BE2C (cell line): ENCODE measurements around the gene POU4F1.

ENCODE experiments used
- DNase-seq: peaks from one replicate; pipeline ENCODE4 v3.0.0-alpha.2; 2020
- H3K27me3 ChIP-seq: fragments of 250-450 bp; sonication (Bioruptor Pico); 2 replicates; pipeline ENCODE4 v1.5.1; 2020; ENCODE audit warnings: mild to moderate bottlenecking
- H3K36me3 ChIP-seq: fragments of 250-450 bp; sonication (Bioruptor Pico); 2 replicates; pipeline ENCODE4 v1.5.1; 2020; ENCODE audit warnings: mild to moderate bottlenecking
- H3K4me1 ChIP-seq: fragments of 250-450 bp; sonication (Bioruptor Pico); 2 replicates; pipeline ENCODE4 v1.5.1; 2020
- H3K4me3 ChIP-seq: 2 replicates; pipeline ENCODE4 v1.5.1; 2011; ENCODE audit warnings: low read depth, low read length
- H3K9me3 ChIP-seq: fragments of 250-450 bp; sonication (Bioruptor Pico); 2 replicates; pipeline ENCODE4 v1.5.1; 2020
- CTCF ChIP-seq: IDR thresholded peaks from 2 replicates; pipeline ENCODE4 v1.5.1; 2012; ENCODE audit warnings: mild to moderate bottlenecking, low read depth, low read length

Gene POU4F1

DNA sequence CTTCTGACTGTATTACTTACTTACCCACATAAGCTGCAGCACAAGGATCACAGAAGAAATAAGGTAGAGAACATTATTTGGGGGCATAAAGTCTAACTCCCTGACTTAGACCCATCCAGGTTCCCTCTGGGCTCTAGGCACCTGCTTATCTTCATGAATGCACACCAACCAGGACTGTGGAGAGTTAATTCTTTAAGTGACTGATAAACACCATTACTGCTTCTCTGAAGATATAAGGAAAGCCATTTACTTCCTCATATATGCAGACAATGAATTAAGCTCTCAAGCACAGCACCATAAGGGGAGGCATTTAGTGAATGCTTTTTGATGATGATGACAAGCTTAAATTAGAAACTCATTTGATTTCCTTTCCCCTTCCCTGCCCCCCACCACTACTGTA lies 33.1 kb upstream of the POU4F1 start:
- Histone ChIP-seq H3K4me1 (no peaks in the 10 kb centered on the region), H3K9me3 (no peaks in the 10 kb centered on the region), H3K27me3 (no peaks in the 10 kb centered on the region), H3K36me3 (peaks cover 58% of the 10 kb centered on the region), H3K4me3 (no peak overlapping the region)
- no peak for TF ChIP-seq CTCF
- DNase-seq, result no peak

DNA sequence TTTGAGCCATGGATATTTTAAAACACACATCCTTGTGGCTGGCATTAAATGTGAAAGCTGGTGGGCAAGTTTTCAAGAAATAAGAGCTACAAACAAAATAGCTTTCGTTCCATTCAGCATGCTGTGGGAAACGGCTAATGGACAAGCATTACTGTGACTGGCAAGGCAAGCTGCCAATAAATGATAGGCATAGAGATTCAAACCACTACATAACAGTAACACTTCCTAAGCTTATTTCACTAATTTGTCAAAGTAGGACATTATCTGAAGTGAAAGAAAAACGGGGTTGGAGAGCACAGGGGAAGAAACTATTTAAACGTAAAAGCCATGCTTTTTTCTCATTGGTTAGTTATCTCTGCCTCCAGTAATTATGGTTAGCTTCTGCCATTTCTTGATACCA lies 29.6 kb upstream of the POU4F1 start:
- Histone ChIP-seq H3K27me3 (no peaks in the 10 kb centered on the region), H3K36me3 (peaks cover 46% of the 10 kb centered on the region), H3K4me1 (no peaks in the 10 kb centered on the region), H3K4me3 (no peak overlapping the region), H3K9me3 (no peaks in the 10 kb centered on the region)
- no peak for DNase-seq
- no peak for TF ChIP-seq CTCF

DNA sequence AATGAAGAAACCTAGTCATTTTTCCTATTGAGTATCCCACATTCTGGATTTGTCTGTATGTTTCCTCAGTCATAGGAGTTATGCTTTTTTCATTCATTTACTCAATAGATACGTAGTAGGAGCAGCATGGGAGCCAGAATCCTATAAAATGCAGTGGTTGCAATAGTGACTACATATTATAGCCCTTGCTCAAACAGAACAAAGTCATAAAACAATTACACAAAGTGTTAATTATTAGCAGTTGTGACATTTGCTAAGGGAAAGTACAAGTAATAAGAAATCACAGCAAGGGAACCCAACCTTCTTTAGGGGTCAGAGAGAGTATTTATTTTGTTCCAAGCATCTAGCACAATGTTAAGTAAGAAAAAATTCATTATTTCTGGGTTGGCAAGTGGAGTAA lies 27.7 kb upstream of the POU4F1 start:
- no peak overlapping the region for H3K4me3 ChIP-seq
- TF ChIP-seq CTCF, result no peak
- no peaks in the 10 kb centered on the region for H3K27me3 ChIP-seq
- H3K36me3 ChIP-seq, result peaks cover 34% of the 10 kb centered on the region
- H3K4me1 ChIP-seq, result no peaks in the 10 kb centered on the region
- H3K9me3 ChIP-seq, result no peaks in the 10 kb centered on the region
- DNase-seq, result no peak

DNA sequence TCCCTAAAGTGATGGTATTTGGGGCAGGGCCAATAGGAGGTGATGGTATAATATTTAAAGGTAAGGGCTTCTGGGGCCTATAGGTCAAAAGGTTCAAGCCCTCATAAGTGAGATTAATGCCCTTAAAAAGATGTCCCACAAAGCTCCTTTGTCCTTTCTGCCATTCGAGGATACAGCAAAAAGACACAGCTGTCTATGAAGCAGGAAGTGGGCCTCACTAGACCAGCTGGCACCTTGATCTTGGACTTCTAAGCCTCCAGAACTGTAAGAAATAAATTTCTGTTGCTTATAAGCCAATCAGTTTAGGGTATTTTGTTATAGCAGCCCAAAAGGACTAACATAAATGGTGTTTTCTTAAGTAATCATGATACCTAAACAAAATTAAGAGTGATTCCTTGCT lies 27.2 kb upstream of the POU4F1 start:
- Histone ChIP-seq H3K4me1 (no peaks in the 10 kb centered on the region), H3K4me3 (no peak overlapping the region), H3K36me3 (peaks cover 34% of the 10 kb centered on the region), H3K9me3 (no peaks in the 10 kb centered on the region), H3K27me3 (no peaks in the 10 kb centered on the region)
- no peak for DNase-seq
- TF ChIP-seq CTCF, result no peak

DNA sequence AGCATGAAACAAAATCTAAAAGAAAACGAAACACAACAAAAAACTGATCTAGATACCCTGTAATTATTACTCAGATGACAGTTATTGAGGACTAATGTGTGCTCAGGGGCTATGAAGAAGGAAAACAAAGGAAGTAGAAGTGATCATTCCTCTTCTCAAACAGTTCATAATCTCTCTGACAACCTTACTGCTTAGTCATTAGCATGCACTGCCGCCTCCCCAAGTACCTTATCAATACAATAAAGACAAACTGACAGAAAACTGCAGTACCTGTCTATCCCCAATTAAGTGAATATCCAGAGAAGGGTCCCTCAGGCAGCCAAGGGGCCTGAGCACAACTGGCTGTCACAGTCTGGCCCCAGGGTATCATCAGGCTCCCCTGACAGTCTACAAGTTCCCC lies 22.0 kb upstream of the POU4F1 start:
- no peak for DNase-seq
- no peaks in the 10 kb centered on the region for H3K4me1 ChIP-seq
- no peak overlapping the region for H3K4me3 ChIP-seq
- no peaks in the 10 kb centered on the region for H3K9me3 ChIP-seq
- no peaks in the 10 kb centered on the region for H3K27me3 ChIP-seq
- H3K36me3 ChIP-seq, result peaks cover 10% of the 10 kb centered on the region
- no peak for TF ChIP-seq CTCF

GRCh38 chr13:78623132-78623531 lies 19.8 kb upstream of the POU4F1 start:
- Histone ChIP-seq H3K36me3 (peaks cover 5% of the 10 kb centered on the region), H3K4me3 (no peak overlapping the region), H3K4me1 (no peaks in the 10 kb centered on the region), H3K27me3 (no peaks in the 10 kb centered on the region), H3K9me3 (no peaks in the 10 kb centered on the region)
- TF ChIP-seq CTCF, result no peak
- no peak for DNase-seq
